GM21737 (cell line): ENCODE results near the gene RGS17.

ENCODE experiments used
- ATAC-seq: cut with Tn5 transposase; IDR thresholded peaks from one replicate; pipeline ENCODE4 v1.9.1; 2021; ENCODE audit warnings: mild to moderate bottlenecking, moderate library complexity; ENCODE audit not compliant: unreplicated experiment

RGS17 gene

DNA sequence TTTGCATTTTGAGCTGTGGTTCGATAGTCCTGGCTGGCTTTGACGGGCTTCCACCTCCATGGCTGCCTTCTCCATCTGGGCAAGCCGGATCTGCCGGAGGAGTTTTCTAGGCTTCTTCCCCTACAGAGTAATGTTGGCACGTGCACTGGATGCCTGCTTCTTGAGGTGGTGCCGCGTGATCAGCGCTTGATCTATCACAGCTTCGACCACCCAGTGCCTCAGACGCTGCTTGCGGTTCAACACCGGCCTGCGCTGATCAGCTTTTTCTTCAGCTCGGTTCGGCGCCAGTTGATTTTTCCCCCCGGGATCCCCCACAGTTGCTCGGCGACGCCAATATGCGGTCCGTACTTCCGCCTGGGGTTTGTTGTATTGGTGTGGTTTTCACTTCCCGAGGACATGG, 171.7 kb downstream of the RGS17 start:
- ATAC-seq, result no peak

GRCh38 chr6:152957796-152958195, 173.3 kb downstream of the RGS17 start:
- no peak for ATAC-seq
